K562 (cell line): Measurements from ENCODE around the gene CLCN2. TPM values are rescaled to one million over a fixed set of nuclear protein-coding genes. Genes with fewer than 3 reads are reported as not detected.

Experiments used
- BCOR ChIP-seq: fragments of 450-650 bp; IDR thresholded peaks from 2 replicates; pipeline ENCODE4 v1.6.1; 2016
- BMI1 ChIP-seq: fragments of 150-350 bp; IDR thresholded peaks from 2 replicates; pipeline ENCODE4 v1.6.1; 2014; ENCODE audit warnings: low read length
- EZH2 ChIP-seq: IDR thresholded peaks from 2 replicates; pipeline ENCODE4 v1.6.1; 2012; ENCODE audit warnings: low read depth, mild to moderate bottlenecking, inconsistent platforms, low read length, borderline replicate concordance
- FOXA3 ChIP-seq, 2 experiments: fragments of 450-650 bp in 1 of 2; sonication (generic) in 1 of 2; formaldehyde crosslinking; IDR thresholded peaks in 1 of 2; conservative IDR thresholded peaks in 1 of 2; 2 replicates each; pipeline versions ENCODE4 v1.4.0 to v1.8.0; 2020 to 2022; ENCODE audit warnings: mild to moderate bottlenecking in 2 of 2, missing genetic modification reagents in 1 of 2
- FOXK1 ChIP-seq: sonication (generic); formaldehyde crosslinking; IDR thresholded peaks from 2 replicates; pipeline ENCODE4 v1.8.0; 2022; ENCODE audit warnings: missing genetic modification reagents, mild to moderate bottlenecking, borderline replicate concordance
- HDAC1 ChIP-seq, 2 experiments: fragments of 450-650 bp; IDR thresholded peaks; 2 replicates each; pipeline ENCODE4 v1.6.1; 2016 to 2017; ENCODE audit warnings: inconsistent platforms in 1 of 2, mild to moderate bottlenecking in 1 of 2, moderate library complexity in 1 of 2
- HMGN3 ChIP-seq: IDR thresholded peaks from 2 replicates; pipeline ENCODE4 v1.6.1; 2011; ENCODE audit warnings: borderline replicate concordance, low read depth, mild to moderate bottlenecking, mixed read lengths, low read length; ENCODE audit not compliant: insufficient read length; ENCODE audit errors: extremely low read depth
- HNRNPH1 ChIP-seq: fragments of 200-400 bp; formaldehyde crosslinking; optimal IDR thresholded peaks from 2 replicates; pipeline ENCODE3; 2017; ENCODE audit warnings: low read depth, mild to moderate bottlenecking, low read length, moderate library complexity
- ID3 ChIP-seq, 2 experiments: fragments of 250-450 bp in 1 of 2; fragments of 450-650 bp in 1 of 2; sonication (Bioruptor Pico) in 1 of 2; IDR thresholded peaks; 2 replicates each; pipeline versions ENCODE4 v1.6.1 to v1.8.0; 2016 to 2021; ENCODE audit warnings: mild to moderate bottlenecking in 2 of 2, moderate library complexity in 2 of 2, missing compliant biosample characterization in 1 of 2, missing genetic modification characterization in 1 of 2
- KDM5B ChIP-seq: fragments of 200-600 bp; sonication (generic); IDR thresholded peaks from 2 replicates; pipeline ENCODE4 v1.6.1; 2012; ENCODE audit warnings: low read depth, mild to moderate bottlenecking, moderate library complexity, low read length, control low read depth, inconsistent platforms; ENCODE audit not compliant: insufficient replicate concordance
- MXD1 ChIP-seq: fragments of 250-450 bp; sonication (Bioruptor Pico); IDR thresholded peaks from 2 replicates; pipeline ENCODE4 v1.8.0; 2021; ENCODE audit warnings: borderline replicate concordance, mild to moderate bottlenecking, moderate library complexity; ENCODE audit not compliant: poor library complexity, severe bottlenecking
- PHB2 ChIP-seq: fragments of 450-650 bp; IDR thresholded peaks from 2 replicates; pipeline ENCODE4 v1.6.1; 2017; ENCODE audit warnings: low read depth
- POLR3A ChIP-seq: IDR thresholded peaks from 2 replicates; pipeline ENCODE4 v1.6.1; 2011; ENCODE audit warnings: borderline replicate concordance, mild to moderate bottlenecking, moderate library complexity; ENCODE audit not compliant: insufficient read length, insufficient read depth; ENCODE audit errors: extremely low read depth
- RHOXF2B ChIP-seq: fragments of 250-450 bp; sonication (Bioruptor Pico); conservative IDR thresholded peaks from 2 replicates; pipeline ENCODE4 v1.5.1; 2021
- THRB ChIP-seq: fragments of 450-650 bp; formaldehyde crosslinking; conservative IDR thresholded peaks from 2 replicates; pipeline ENCODE4 v1.4.0; 2022; ENCODE audit warnings: mild to moderate bottlenecking, missing genetic modification characterization
- USF2 ChIP-seq: sonication (generic); formaldehyde crosslinking; IDR thresholded peaks from 2 replicates; pipeline ENCODE4 v1.5.0; 2020; ENCODE audit warnings: missing genetic modification reagents
- ZBTB2 ChIP-seq: fragments of 450-650 bp; IDR thresholded peaks from 2 replicates; pipeline ENCODE4 v1.6.1; 2016; ENCODE audit warnings: antibody characterized with exemption
- ZNF347 ChIP-seq: fragments of 450-650 bp; formaldehyde crosslinking; IDR thresholded peaks from 2 replicates; pipeline ENCODE4 v1.4.0; 2020; ENCODE audit warnings: low read depth, mild to moderate bottlenecking, moderate library complexity
- ZSCAN29 ChIP-seq: fragments of 450-650 bp; IDR thresholded peaks from 2 replicates; pipeline ENCODE4 v1.6.1; 2017
- polyA plus RNA-seq, 8 experiments: library from polyadenylated mRNA; depleted of rRNA in 4 of 8; stranded (reverse) in 5 of 8; unstranded in 3 of 8; fragments of >200 nt; fragmentation: Nextera tagmentation in 2 of 8; fragmentation: Illumina TruSeq in 1 of 8; extraction: Ambion mirVana in 2 of 8; extraction: Trizol in 1 of 8; gene quantifications; 2 replicates each; pipeline versions ENCODE4 v1.2.1 to v1.2.3, GENCODE V29; 2011 to 2014; ENCODE audit warnings: inconsistent platforms in 1 of 8, missing spikeins in 1 of 8
- total RNA-seq, 7 experiments: library from RNA; depleted of rRNA in 6 of 7; stranded (reverse); fragments of >200 nt in 6 of 7; fragmentation: Illumina TruSeq in 2 of 7; extraction: Trizol in 2 of 7; gene quantifications; 2 replicates each; pipeline versions ENCODE4 v1.2.1 to v1.2.3, GENCODE V29; 2011 to 2021; ENCODE audit warnings: low replicate concordance in 1 of 7

The CLCN2 gene
- total and polyA plus RNA-seq, 9 of the 15 experiments (the other 6 are each of a cell fraction or from before 2014, with no cell fraction given): 0.10 to 14.0 (median 6.9) TPM

GRCh38 chr3:184335661-184336546 is 25.5 kb downstream of the CLCN2 start (continued):
- no peak for TF ChIP-seq ZBTB2
- 0 out of 2 replicates have a peak, but pooled peaks have one; percentile 32 for TF ChIP-seq THRB
- no peak for TF ChIP-seq ZSCAN29
- TF ChIP-seq FOXA3 (CRISPR knock-in tag; conservative IDR thresholded peaks at IDR 0.05 in 1 of 2, IDR thresholded peaks at IDR 0.05 in 1 of 2): peak in 1 of 2 experiments; percentile 30; a peak in 1 of 4 replicates
- no peak for TF ChIP-seq ID3 (CRISPR knock-in tag; IDR thresholded peaks at IDR 0.05)
- no peak for TF ChIP-seq ID3 (tag; IDR thresholded peaks at IDR 0.05)
- no peak for TF ChIP-seq POLR3A
- TF ChIP-seq PHB2: no peak
- TF ChIP-seq MXD1 (CRISPR knock-in tag): no peak
- TF ChIP-seq USF2 (CRISPR knock-in tag): no peak
- no peak for TF ChIP-seq HDAC1 (IDR thresholded peaks at IDR 0.05)
- TF ChIP-seq ZNF347 (CRISPR knock-in tag): no peak
- TF ChIP-seq RHOXF2B (CRISPR knock-in tag): no peak
- no peak for TF ChIP-seq FOXK1 (CRISPR knock-in tag)
- no peak for TF ChIP-seq BCOR
- TF ChIP-seq KDM5B: peak; percentile 55
- TF ChIP-seq HMGN3: peak; percentile 46
- TF ChIP-seq HNRNPH1: no peak
- TF ChIP-seq EZH2: no peak
- no peak for TF ChIP-seq BMI1
